WTC11 (cell line): ENCODE measurements around the gene ATAD3C. TPM values are rescaled to one million over a fixed set of nuclear protein-coding genes. Genes with fewer than 3 reads are reported as not detected.
"Not testable (repeated sequence)": the region's sequence is repeated elsewhere in the genome, so short reads cannot be mapped to it uniquely, and the experiment has no call there.

ENCODE experiments used
- ATAC-seq: fragments of 200-7000 bp; cut with Tn5 transposase; 2 replicates; pipeline ENCODE4 v1.10.0; 2021; ENCODE audit warnings: mild to moderate bottlenecking, moderate library complexity
- CTCF ChIA-PET: fragments of 300-600 bp; sonication (Branson Sonifier 250); formaldehyde crosslinking; loops from one replicate; lab custom pipeline; 2021; ENCODE audit warnings: antibody characterized with exemption; lab: Charles Lee
- POLR2A ChIA-PET: fragments of 350-600 bp; sonication (Branson Sonifier 250); formaldehyde crosslinking; loops from one replicate; lab custom pipeline; 2021; ENCODE audit warnings: antibody characterized with exemption; lab: Charles Lee
- DNase-seq: peaks from one replicate; pipeline ENCODE4 v3.0.0; 2021; ENCODE audit warnings: low spot score
- H3K27ac Mint-ChIP-seq: 2 replicates; pipeline ENCODE4 v1.8.0; 2021; ENCODE audit warnings: mixed read lengths
- H3K27me3 Mint-ChIP-seq: 2 replicates; pipeline ENCODE4 v1.8.0; 2021; ENCODE audit warnings: low read depth, mild to moderate bottlenecking, moderate library complexity, mixed read lengths
- H3K36me3 Mint-ChIP-seq: 2 replicates; pipeline ENCODE4 v1.8.0; 2021; ENCODE audit warnings: mixed read lengths
- H3K4me1 Mint-ChIP-seq: 2 replicates; pipeline ENCODE4 v1.8.0; 2022; ENCODE audit warnings: mixed read lengths
- H3K4me3 Mint-ChIP-seq: 2 replicates; pipeline ENCODE4 v1.8.0; 2021; ENCODE audit warnings: mild to moderate bottlenecking, moderate library complexity, mixed read lengths
- H3K9me3 Mint-ChIP-seq: 2 replicates; pipeline ENCODE4 v1.8.0; 2021; ENCODE audit warnings: mixed read lengths
- AFF4 ChIP-seq: sonication (generic); formaldehyde crosslinking; IDR thresholded peaks from 2 replicates; pipeline ENCODE4 v1.8.1; 2023; ENCODE audit warnings: mild to moderate bottlenecking, missing genetic modification reagents, borderline replicate concordance
- CTCF ChIP-seq: fragments of 200-600 bp; IDR thresholded peaks from 2 replicates; pipeline ENCODE4 v1.8.0; 2022; ENCODE audit warnings: antibody characterized with exemption
- E2F1 ChIP-seq: sonication (generic); formaldehyde crosslinking; IDR thresholded peaks from 2 replicates; pipeline ENCODE4 v1.8.0; 2022; ENCODE audit warnings: mild to moderate bottlenecking, missing genetic modification reagents
- ESRRA ChIP-seq: sonication (generic); formaldehyde crosslinking; IDR thresholded peaks from 2 replicates; pipeline ENCODE4 v1.8.1; 2022; ENCODE audit warnings: mild to moderate bottlenecking, missing genetic modification reagents, borderline replicate concordance
- FOXJ3 ChIP-seq: sonication (generic); formaldehyde crosslinking; IDR thresholded peaks from 2 replicates; pipeline ENCODE4 v1.9.0; 2021; ENCODE audit warnings: missing genetic modification reagents, mild to moderate bottlenecking, borderline replicate concordance
- HMGXB4 ChIP-seq: sonication (generic); formaldehyde crosslinking; IDR thresholded peaks from 2 replicates; pipeline ENCODE4 v1.8.1; 2023; ENCODE audit warnings: mild to moderate bottlenecking, moderate library complexity, missing genetic modification reagents
- KAT7 ChIP-seq: sonication (generic); formaldehyde crosslinking; IDR thresholded peaks from 2 replicates; pipeline ENCODE4 v1.8.1; 2023; ENCODE audit warnings: missing genetic modification reagents, mild to moderate bottlenecking, borderline replicate concordance
- NFATC4 ChIP-seq: fragments of 250-450 bp; sonication (Bioruptor Pico); IDR thresholded peaks from 2 replicates; pipeline ENCODE4 v1.9.0; 2021; ENCODE audit warnings: mild to moderate bottlenecking
- NFE2L1 ChIP-seq: sonication (generic); formaldehyde crosslinking; IDR thresholded peaks from 2 replicates; pipeline ENCODE4 v1.8.1; 2023; ENCODE audit warnings: missing genetic modification reagents
- PREB ChIP-seq: sonication (generic); formaldehyde crosslinking; IDR thresholded peaks from 2 replicates; pipeline ENCODE4 v1.8.1; 2022; ENCODE audit warnings: mild to moderate bottlenecking, missing genetic modification reagents, moderate library complexity, borderline replicate concordance
- RORB ChIP-seq: fragments of 250-450 bp; sonication (Bioruptor Pico); IDR thresholded peaks from 2 replicates; pipeline ENCODE4 v1.9.0; 2021; ENCODE audit warnings: mild to moderate bottlenecking
- TEAD1 ChIP-seq: sonication (generic); formaldehyde crosslinking; IDR thresholded peaks from 2 replicates; pipeline ENCODE4 v1.8.0; 2022; ENCODE audit warnings: mild to moderate bottlenecking, missing genetic modification reagents
- ZBTB21 ChIP-seq: sonication (generic); formaldehyde crosslinking; IDR thresholded peaks from 2 replicates; pipeline ENCODE4 v1.8.1; 2023; ENCODE audit warnings: mild to moderate bottlenecking, missing genetic modification reagents, borderline replicate concordance
- ZNF219 ChIP-seq: sonication (generic); formaldehyde crosslinking; IDR thresholded peaks from 2 replicates; pipeline ENCODE4 v1.8.0; 2023; ENCODE audit warnings: missing genetic modification reagents, mild to moderate bottlenecking, borderline replicate concordance
- ZNF232 ChIP-seq: sonication (generic); formaldehyde crosslinking; IDR thresholded peaks from 2 replicates; pipeline ENCODE4 v1.8.0; 2022; ENCODE audit warnings: mild to moderate bottlenecking, missing genetic modification reagents
- ZNF281 ChIP-seq: sonication (generic); formaldehyde crosslinking; IDR thresholded peaks from 2 replicates; pipeline ENCODE4 v1.8.0; 2023; ENCODE audit warnings: mild to moderate bottlenecking, missing genetic modification reagents
- total RNA-seq: library from RNA; stranded (reverse); gene quantifications from 3 replicates; pipeline ENCODE4 v1.2.3, GENCODE V29; 2021

Gene ATAD3C
- total RNA-seq, 1 experiment from 2014 or later, result 0.61 TPM

GRCh38 chr1:1402072-1402900 lies 47.2 kb upstream of the ATAD3C start:
- Mint-ChIP-seq H3K27me3 (no peaks in the 10 kb centered on the region), H3K4me3 (peak overlapping the region; percentile 85), H3K36me3 (peaks cover 59% of the 10 kb centered on the region), H3K27ac (peak overlapping the region; percentile 97), H3K4me1 (peaks cover 40% of the 10 kb centered on the region), H3K9me3 (no peaks in the 10 kb centered on the region)
- CTCF ChIA-PET, result interaction anchor here (0.6 to 1.8 kb wide), 26 partner anchors 9 to 507 kb away, joined by 3 to 12 read pairs (median 4); partner anchors contain the start of genes ANKRD65, ATAD3C, AURKAIP1 and VWA1
- POLR2A ChIA-PET, result interaction anchor here (0.8 to 1.8 kb wide), 3 partner anchors 8 to 28 kb away, joined by 3 to 5 read pairs (median 4); a partner anchor contains a TSS
- TF ChIP-seq TEAD1 (CRISPR knock-in tag) (0 out of 2 replicates have a peak, but pooled peaks have one; percentile 43), NFE2L1 (CRISPR knock-in tag) (no peak), CTCF (peak; percentile 45), HMGXB4 (CRISPR knock-in tag) (0 out of 2 replicates have a peak, but pooled peaks have one; percentile 16)
- peak; percentile 73 for DNase-seq
- ATAC-seq, result peak; percentile 10

- DNase-seq, H3K9me3 Mint-ChIP-seq, ATAC-seq, H3K27ac Mint-ChIP-seq, H3K4me3 Mint-ChIP-seq, H3K27me3 Mint-ChIP-seq: not testable (repeated sequence)
- peaks cover 52% of the 10 kb centered on the region for H3K36me3 Mint-ChIP-seq
- peaks cover 37% of the 10 kb centered on the region for H3K4me1 Mint-ChIP-seq
- CTCF ChIA-PET, result interaction anchor here (0.9 to 1.8 kb wide), 13 partner anchors 8 to 102 kb away, joined by 3 to 12 read pairs (median 6); partner anchors contain the start of genes ANKRD65, AURKAIP1 and VWA1
- POLR2A ChIA-PET, result interaction anchor here (1.8 kb wide), 1 partner anchor 27 kb away, joined by 5 read pairs; no protein-coding TSS in a partner anchor
These were observed 46.5 kb upstream of the ATAD3C start for GRCh38 chr1:1402901-1403392.

- H3K4me1 Mint-ChIP-seq, result peaks cover 38% of the 10 kb centered on the region
- ATAC-seq (no peak), DNase-seq (no peak)
- H3K36me3 Mint-ChIP-seq, result peaks cover 51% of the 10 kb centered on the region
- peak overlapping the region; percentile 19; the same call in 1 of the 2 replicates for H3K27ac Mint-ChIP-seq
- H3K9me3 Mint-ChIP-seq, result no peaks in the 10 kb centered on the region
- ChIA-PET CTCF (no interaction called here), POLR2A (no interaction called here)
- no peak overlapping the region for H3K4me3 Mint-ChIP-seq
- H3K27me3 Mint-ChIP-seq, result no peaks in the 10 kb centered on the region
- TF ChIP-seq ZNF232 (CRISPR knock-in tag) (no peak), FOXJ3 (no peak), AFF4 (CRISPR knock-in tag) (no peak), ZNF281 (CRISPR knock-in tag) (no peak), ESRRA (CRISPR knock-in tag) (no peak), RORB (no peak), E2F1 (CRISPR knock-in tag) (no peak), NFATC4 (no peak), KAT7 (CRISPR knock-in tag) (no peak), PREB (CRISPR knock-in tag) (no peak), ZBTB21 (CRISPR knock-in tag) (no peak), ZNF219 (CRISPR knock-in tag) (no peak)
These were observed 45.8 kb upstream of the ATAD3C start for GRCh38 chr1:1403653-1404052.
